ENCODE results near the gene IMMP2L. TPM values are rescaled to one million over a fixed set of nuclear protein-coding genes. Genes with fewer than 3 reads are reported as not detected.

IMMP2L gene
- polyA plus RNA-seq, 2 of the 4 experiments (the other 2 are of a cell fraction) = 16.1 to 23.8 TPM

- CTCF ChIA-PET = no interaction called here
- Histone ChIP-seq H3K4me2 (no peak overlapping the region), H3K27ac (peak overlapping the region; percentile 67 to 76; a peak in 4 of 6 replicates), H3K4me1 (peaks cover 49% of the 10 kb centered on the region), H3K4me3 (no peak overlapping the region), H3K9me3 (no peaks in the 10 kb centered on the region)
- POLR2A ChIA-PET = no interaction called here
- 89% methylated on average over 1 of the region's 1 CpG for WGBS (ENCODE audit: missing lambda C conversion rate)
- DNase-seq (ENCODE audit: low read depth in 1 of 2, low spot score in 1 of 2) = no peak
- no peak for FAIRE-seq
- no peak for ATAC-seq
- TF ChIP-seq HDAC2 (IDR thresholded peaks at IDR 0.05) = no peak
- no peak for TF ChIP-seq MYC (IDR thresholded peaks at IDR 0.05; ENCODE audit: borderline replicate concordance, low read length)
- TF ChIP-seq KDM1A (IDR thresholded peaks at IDR 0.05; ENCODE audit: low read depth) = no peak
- no peak for TF ChIP-seq RARB (CRISPR knock-in tag; IDR thresholded peaks at IDR 0.05)
- TF ChIP-seq HOXB5 (CRISPR knock-in tag; IDR thresholded peaks at IDR 0.05) = no peak
- no peak for TF ChIP-seq CHD2 (IDR thresholded peaks at IDR 0.05; ENCODE audit: low read length, partially characterized antibody)
- no peak for TF ChIP-seq KDM5A (IDR thresholded peaks at IDR 0.05)
- TF ChIP-seq BCL3 (IDR thresholded peaks at IDR 0.05) = no peak
- no peak for TF ChIP-seq FOXS1 (CRISPR knock-in tag; IDR thresholded peaks at IDR 0.05)
- TF ChIP-seq MAX (IDR thresholded peaks at IDR 0.05) = no peak
- TF ChIP-seq HES2 (IDR thresholded peaks at IDR 0.05) = no peak
- no peak for TF ChIP-seq POLR2A (IDR thresholded peaks at IDR 0.05; ENCODE audit: low read length)
- TF ChIP-seq SMC3 (IDR thresholded peaks at IDR 0.05) = no peak
These were observed 34.0 kb downstream of the IMMP2L start for GRCh38 chr7:111528331-111528730.

GRCh38 chr7:111527545-111527944, 34.7 kb downstream of the IMMP2L start:
- Histone ChIP-seq H3K4me1 (peaks cover 41% of the 10 kb centered on the region), H3K4me3 (no peak overlapping the region), H3K27ac (peak overlapping the region in 1 of 2 experiments; percentile 67; a peak in 2 of 6 replicates), H3K4me2 (no peak overlapping the region), H3K9me3 (peaks cover 5% of the 10 kb centered on the region; the same call in 2 of the 3 replicates)
- ATAC-seq (no peak), DNase-seq (ENCODE audit: low read depth in 1 of 2, low spot score in 1 of 2) (no peak), FAIRE-seq (no peak)
- 63% methylated on average over 2 of the region's 2 CpGs for WGBS (ENCODE audit: missing lambda C conversion rate)
- POLR2A ChIA-PET = no interaction called here
- TF ChIP-seq RCOR1 (IDR thresholded peaks at IDR 0.05; ENCODE audit: low read depth, low read length) (no peak), RFX5 (IDR thresholded peaks at IDR 0.05) (no peak), NR3C1 (IDR thresholded peaks at IDR 0.05) (no peak), MAZ (IDR thresholded peaks at IDR 0.05; ENCODE audit: borderline replicate concordance, low read depth, low read length) (no peak), MAX (IDR thresholded peaks at IDR 0.05) (no peak), HEYL (CRISPR knock-in tag; IDR thresholded peaks at IDR 0.05) (no peak), HDAC2 (IDR thresholded peaks at IDR 0.05) (no peak)
- CTCF ChIA-PET = no interaction called here

- 0 out of 6 replicates have a peak overlapping the region, but pooled peaks of 1 of the 2 experiments have one; percentile 27 for H3K27ac ChIP-seq
- ChIA-PET POLR2A (no interaction called here), CTCF (no interaction called here)
- WGBS (ENCODE audit: missing lambda C conversion rate) = 88% methylated on average over 1 of the region's 1 CpG
- TF ChIP-seq MAZ (IDR thresholded peaks at IDR 0.05; ENCODE audit: borderline replicate concordance, low read depth, low read length) = no peak
- no peak for TF ChIP-seq KDM5A (IDR thresholded peaks at IDR 0.05)
- TF ChIP-seq CEBPB (IDR thresholded peaks at IDR 0.05) = no peak
- no peak for TF ChIP-seq HOXB5 (CRISPR knock-in tag; IDR thresholded peaks at IDR 0.05)
- TF ChIP-seq CBX2 (IDR thresholded peaks at IDR 0.05; ENCODE audit: borderline replicate concordance, low read depth) = no peak
- TF ChIP-seq ZC3H11A (IDR thresholded peaks at IDR 0.05) = no peak
- no peak for TF ChIP-seq NFE2L2 (conservative IDR thresholded peaks at IDR 0.05; ENCODE audit: low read length)
- TF ChIP-seq PHF8 (IDR thresholded peaks at IDR 0.05; ENCODE audit: borderline replicate concordance, low read depth) = no peak
- TF ChIP-seq JUNB (IDR thresholded peaks at IDR 0.05) = no peak
- TF ChIP-seq PBX3 (IDR thresholded peaks at IDR 0.05) = no peak
- no peak for TF ChIP-seq SMC3 (IDR thresholded peaks at IDR 0.05)
- no peak for TF ChIP-seq RAD21 (conservative IDR thresholded peaks at IDR 0.05 in 1 of 2, IDR thresholded peaks at IDR 0.05 in 1 of 2)
- TF ChIP-seq REST (IDR thresholded peaks at IDR 0.05) = no peak
- DNase-seq (ENCODE audit: low read depth in 1 of 2, low spot score in 1 of 2) (no peak), FAIRE-seq (no peak), ATAC-seq (no peak)
- H3K9me3 ChIP-seq = peaks cover 22% of the 10 kb centered on the region
- no peak overlapping the region for H3K4me2 ChIP-seq
- H3K4me3 ChIP-seq = no peak overlapping the region
- peaks cover 17% of the 10 kb centered on the region for H3K4me1 ChIP-seq
These were observed 37.2 kb downstream of the IMMP2L start for GRCh38 chr7:111525100-111525499.

Measured in A549 (cell line).